Bladder microvascular endothelial cell (primary cell): ENCODE measurements around the gene GRAMD1A. TPM values are rescaled to one million over a fixed set of nuclear protein-coding genes. Genes with fewer than 3 reads are reported as not detected.

ENCODE experiments used
- total RNA-seq: library from RNA; depleted of rRNA; stranded (reverse); fragments of >200 nt; gene quantifications from 2 replicates; pipeline ENCODE4 v1.2.3, GENCODE V29; 2014

GRAMD1A gene
- 24.9 and 52.8 TPM in 2 replicates for total RNA-seq

DNA sequence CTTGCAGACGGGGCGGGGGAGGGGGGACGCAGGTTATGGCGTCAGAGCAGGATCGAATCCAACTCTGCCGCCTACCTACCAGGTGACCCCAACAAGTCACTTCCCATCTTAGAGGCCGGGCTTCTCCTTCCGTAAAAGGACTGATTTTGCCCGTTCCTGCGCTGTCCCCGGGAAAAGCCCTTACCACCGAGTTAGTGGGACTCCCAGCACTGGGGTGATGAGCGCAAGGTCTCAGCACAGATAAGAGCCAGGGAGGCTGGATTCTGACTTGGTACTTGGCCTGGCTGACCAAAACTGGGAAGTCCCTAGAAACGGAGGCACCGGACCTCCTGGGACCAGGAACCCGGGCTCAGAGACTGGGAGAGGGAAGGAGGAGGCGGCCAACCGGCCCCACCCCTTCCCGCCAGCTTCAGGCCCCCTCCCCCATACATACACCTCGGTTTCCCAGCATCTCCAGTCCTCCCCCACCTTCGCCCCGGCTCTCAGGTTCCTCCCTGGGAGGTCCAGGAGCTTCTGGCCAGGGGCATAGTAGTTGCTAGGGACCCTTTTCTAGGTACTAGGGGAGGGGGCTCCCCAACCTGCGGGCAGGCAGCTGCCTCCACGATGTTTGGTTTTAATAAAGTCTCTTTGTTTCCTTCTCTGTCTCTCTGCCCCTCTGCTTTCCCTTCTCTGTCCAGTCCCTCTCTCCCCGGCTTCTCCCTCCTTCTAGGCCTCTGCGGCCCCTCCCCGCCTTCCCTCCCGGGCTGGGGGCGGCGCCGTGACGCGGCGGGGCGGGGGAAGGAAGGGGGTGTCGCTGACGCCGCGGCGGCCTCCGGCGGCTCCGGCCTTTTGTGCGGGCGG, at the start of gene GRAMD1A:
Gene GRAMD1A (plus strand): TSS at position 826 of the 840 bp plus-strand sequence. CDS start 156 bp downstream, outside the sequence.

DNA sequence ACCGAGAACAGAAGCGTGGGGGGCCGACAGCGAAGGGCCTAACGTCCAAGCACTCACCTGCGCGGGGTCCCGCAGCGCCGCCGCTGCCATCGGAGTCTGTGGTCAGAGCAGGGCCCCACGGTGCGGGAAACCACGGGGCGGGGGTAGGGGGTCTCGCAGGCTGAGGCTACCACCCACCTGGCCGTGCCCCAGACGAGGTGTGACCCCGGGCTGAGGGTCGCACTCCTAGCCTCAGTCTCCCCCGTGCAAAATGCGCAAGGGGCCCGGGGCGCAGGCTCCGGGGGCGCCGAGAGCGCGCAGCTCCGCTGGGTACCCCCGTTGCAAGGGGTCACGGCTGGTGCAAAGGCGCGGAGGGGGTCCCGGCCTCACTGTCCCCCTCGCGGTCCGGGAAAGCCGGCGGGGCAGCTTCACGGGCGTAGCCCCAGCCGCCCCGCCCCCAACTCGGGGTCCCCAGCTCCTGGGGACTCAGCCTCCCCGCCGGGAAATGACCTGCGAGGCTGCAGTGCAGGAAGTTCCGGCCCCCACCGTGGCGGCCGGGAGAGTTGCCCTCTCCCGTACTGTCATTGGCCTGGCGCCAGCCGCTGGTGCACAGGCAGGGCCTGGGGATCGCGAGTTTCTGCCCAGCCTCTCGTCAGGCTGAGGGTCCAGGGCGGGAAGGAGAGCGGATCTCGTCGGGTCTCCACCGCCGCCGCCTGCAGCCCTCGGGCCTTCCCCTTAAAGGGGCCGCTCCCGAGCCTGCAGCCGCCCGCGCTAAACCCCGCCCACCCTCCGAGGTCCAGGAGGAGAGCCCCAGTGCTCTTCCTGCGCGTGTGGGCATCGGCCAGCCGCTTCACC, 36.3 kb upstream of the GRAMD1A start, which contains the start of gene ZNF792:
Gene ZNF792 (minus strand): TSS at position 657 of the 834 bp plus-strand sequence. CDS start 567 bp downstream, at position 90.

DNA sequence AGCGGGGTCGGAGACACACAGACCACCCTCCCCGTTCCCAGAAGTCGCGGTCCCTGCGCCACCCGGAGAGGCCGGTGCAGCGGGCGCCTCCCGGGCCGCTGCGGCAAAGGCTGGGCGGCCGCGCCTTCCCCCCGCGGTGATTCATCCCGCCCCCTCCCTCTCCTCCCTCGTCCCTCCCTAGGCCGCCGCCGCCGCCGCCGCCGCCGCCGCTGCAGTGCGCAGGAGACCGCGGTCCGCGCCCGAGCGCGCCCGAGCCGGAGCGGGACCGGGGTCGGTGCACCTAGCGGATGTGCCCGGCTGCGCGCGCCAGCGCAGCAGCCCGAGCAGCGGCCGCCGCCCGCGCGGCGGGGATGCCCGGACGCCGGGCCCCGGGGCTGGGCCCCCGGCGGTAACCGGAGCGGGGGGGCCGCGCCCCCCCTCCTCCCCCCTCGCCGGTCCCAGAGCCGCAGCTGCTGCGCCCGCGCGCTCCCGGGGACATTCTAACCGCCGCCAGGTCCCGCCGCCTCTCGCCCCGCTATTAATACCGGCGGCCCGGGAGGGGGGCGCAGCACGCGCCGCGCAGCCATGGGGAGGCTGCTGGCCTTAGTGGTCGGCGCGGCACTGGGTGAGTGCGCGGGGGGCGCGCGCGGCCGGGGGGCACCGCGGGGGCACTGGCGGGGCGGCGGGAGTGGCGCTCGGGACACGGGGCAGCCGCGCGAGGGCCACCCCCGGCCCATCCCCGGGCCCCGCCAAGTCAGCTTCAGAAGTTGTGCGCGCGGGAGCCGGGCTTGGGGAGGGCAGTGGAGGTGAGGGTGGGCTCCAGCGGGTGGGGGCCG, 30.3 kb downstream of the GRAMD1A start, which contains the start of gene SCN1B:
Gene SCN1B (plus strand): TSS at position 214 of the 815 bp plus-strand sequence. CDS start 351 bp downstream, at position 565.

DNA sequence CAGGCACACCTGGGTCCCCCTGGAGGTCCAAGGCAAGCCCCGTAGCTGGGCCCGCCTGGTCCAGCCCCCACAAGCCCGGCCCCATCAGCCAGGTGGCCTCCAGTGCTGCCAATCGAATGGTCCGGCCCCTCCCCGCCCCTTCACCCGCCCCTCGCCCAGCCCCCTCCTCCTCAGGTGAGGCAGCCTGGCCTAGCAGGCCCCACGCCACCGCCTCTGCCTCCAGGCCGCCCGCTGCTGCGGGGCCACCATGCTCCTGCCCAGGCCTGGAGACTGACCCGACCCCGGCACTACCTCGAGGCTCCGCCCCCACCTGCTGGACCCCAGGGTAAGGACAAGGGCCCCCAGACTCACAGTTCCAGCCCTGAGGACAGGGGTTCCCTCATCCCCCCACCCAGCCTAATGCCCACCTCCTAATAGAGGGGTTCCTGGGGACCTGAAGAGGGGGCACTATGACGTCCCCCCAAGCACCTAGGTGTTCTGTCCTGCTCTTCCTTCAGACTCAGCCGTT, 41.5 kb downstream of the GRAMD1A start, which contains the start of gene HPN:
Gene HPN (plus strand): TSS at position 174 of the 508 bp plus-strand sequence. CDS start 786 bp downstream, outside the sequence.

Other genes with a start within 250 kb of the GRAMD1A start
- gene ZNF599, start 227.1 kb upstream of the GRAMD1A start, total RNA-seq = 3.2 and 5.0 TPM in 2 replicates
- gene ZNF30, start 73.4 kb upstream of the GRAMD1A start, total RNA-seq = 3.6 and 4.8 TPM in 2 replicates
- gene ZNF792, start 36.1 kb upstream of the GRAMD1A start, total RNA-seq = 29.6 and 51.1 TPM in 2 replicates
- 5.4 and 5.8 TPM in 2 replicates for gene SCN1B, start 30.1 kb downstream of the GRAMD1A start, total RNA-seq
- gene HPN, start 41.4 kb downstream of the GRAMD1A start, total RNA-seq = not detected in 2 replicates
- not detected in 2 replicates for gene FXYD3, start 115.5 kb downstream of the GRAMD1A start, total RNA-seq
- gene LGI4, start 134.7 kb downstream of the GRAMD1A start, total RNA-seq = not detected in 2 replicates
- gene FXYD1, start 138.5 kb downstream of the GRAMD1A start, total RNA-seq = not detected in 2 replicates
- not detected in 2 replicates for gene FXYD7, start 142.9 kb downstream of the GRAMD1A start, total RNA-seq
- 12.3 and 18.5 TPM in 2 replicates for gene FXYD5, start 154.4 kb downstream of the GRAMD1A start, total RNA-seq
- gene FAM187B, start 228.4 kb downstream of the GRAMD1A start, total RNA-seq = not detected in 2 replicates
- gene LSR, start 248.7 kb downstream of the GRAMD1A start, total RNA-seq = 0.19 and 1.1 TPM in 2 replicates